GM12891 (cell line): ENCODE results near the gene SAT2.

Experiments
- POLR2A ChIP-seq: IDR thresholded peaks from 2 replicates; pipeline ENCODE4 v1.6.1; 2011; ENCODE audit warnings: low read depth, low read length, control low read depth
- TAF1 ChIP-seq: IDR thresholded peaks from 2 replicates; pipeline ENCODE4 v1.6.1; 2011; ENCODE audit warnings: low read depth, low read length, control low read depth

DNA sequence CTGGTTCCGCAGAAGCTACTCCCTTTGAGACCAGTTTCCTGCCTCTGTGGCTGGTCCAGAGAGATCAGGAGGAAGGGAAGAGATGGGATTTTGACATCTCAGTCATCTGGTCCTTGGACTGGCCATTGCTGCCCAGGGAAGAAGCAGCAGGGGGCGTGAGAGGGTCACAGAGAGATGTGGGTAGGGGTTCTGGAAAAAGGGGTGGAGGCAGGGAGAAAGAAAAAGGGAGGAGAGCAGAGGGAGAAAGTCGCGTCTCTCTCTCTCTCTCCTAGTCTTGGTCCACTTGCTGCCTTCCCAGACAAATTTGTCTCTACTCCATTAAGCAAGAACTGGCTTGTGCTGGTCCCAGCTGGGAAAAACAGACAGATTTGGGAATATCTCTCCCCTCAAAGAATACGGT, 6.8 kb upstream of the SAT2 start:
- TF ChIP-seq POLR2A = no peak
- TF ChIP-seq TAF1 = no peak
